Right renal pelvis (tissue), 4 donors: ENCODE measurements around the gene HACD4. TPM values are rescaled to one million over a fixed set of nuclear protein-coding genes. Genes with fewer than 3 reads are reported as not detected.
"Not testable (repeated sequence)": the region's sequence is repeated elsewhere in the genome, so short reads cannot be mapped to it uniquely, and the experiment has no call there.

Experiments used
- DNase-seq, 4 donors: peaks; one replicate each; pipeline ENCODE4 v3.0.0-alpha.2; 2013; ENCODE audit warnings: low read depth in 4 of 4, low spot score in 3 of 4, missing footprints in 1 of 4
- polyA plus RNA-seq, 4 donors: library from polyadenylated mRNA; unstranded; fragments of 120-200 nt; gene quantifications; one replicate each; pipeline ENCODE4 v1.2.1, GENCODE V29; 2013; ENCODE audit not compliant: insufficient read length in 4 of 4

The HACD4 gene
- polyA plus RNA-seq, 4 donors, result 2.8 to 3.7 (median 3.4) TPM

- not testable (repeated sequence) for DNase-seq
Measured at GRCh38 chr9:20973246-20973947, 58.0 kb downstream of the HACD4 start.

DNA sequence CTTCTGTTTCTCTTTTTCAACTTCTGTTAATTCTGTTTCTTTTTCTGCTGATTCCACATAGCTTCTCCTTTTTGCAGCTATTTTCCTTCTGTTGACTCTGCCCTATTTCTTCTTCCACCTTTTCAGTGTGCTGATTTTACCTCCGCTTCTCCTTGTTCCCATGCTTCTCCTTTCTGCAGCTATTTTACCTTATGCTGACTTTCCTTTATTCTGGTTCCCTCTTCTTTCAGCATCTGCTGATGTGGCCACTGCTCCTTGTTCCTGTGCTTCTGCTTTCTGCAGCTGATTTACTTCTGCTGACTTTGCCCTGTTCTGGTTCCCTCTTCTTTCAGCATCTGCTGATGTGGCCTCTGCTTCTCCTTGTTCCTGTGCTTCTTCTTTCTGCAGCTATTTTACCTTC is 58.8 kb downstream of the HACD4 start:
- no peak for DNase-seq

- DNase-seq, result no peak
Measured at GRCh38 chr9:20962536-20963225, 68.8 kb downstream of the HACD4 start.

- DNase-seq, result no peak
Measured at GRCh38 chr9:20950707-20951106, 80.7 kb downstream of the HACD4 start.

Other genes starting within 250 kb of the HACD4 start
- not detected for gene IFNB1, start 46.3 kb upstream of the HACD4 start, polyA plus RNA-seq
- gene IFNW1, start 110.2 kb upstream of the HACD4 start, polyA plus RNA-seq, result not detected
- not detected for gene IFNA21, start 135.0 kb upstream of the HACD4 start, polyA plus RNA-seq
- under 1 TPM in 1 of 4 donors, not detected in 3; 0.21 TPM for gene IFNA4, start 155.9 kb upstream of the HACD4 start, polyA plus RNA-seq
- gene IFNA7, start 170.6 kb upstream of the HACD4 start, polyA plus RNA-seq, result not detected
- gene IFNA10, start 175.5 kb upstream of the HACD4 start, polyA plus RNA-seq, result not detected
- not detected for gene IFNA16, start 185.7 kb upstream of the HACD4 start, polyA plus RNA-seq
- gene IFNA17, start 196.6 kb upstream of the HACD4 start, polyA plus RNA-seq, result not detected
- not detected for gene IFNA14, start 208.4 kb upstream of the HACD4 start, polyA plus RNA-seq